K562 (cell line): Measurements from ENCODE around the gene LRCH1. TPM values are rescaled to one million over a fixed set of nuclear protein-coding genes. Genes with fewer than 3 reads are reported as not detected.

Experiments
- ATAC-seq: fragments of 200-7000 bp; cut with Tn5 transposase; 3 replicates; pipeline ENCODE4 v1.9.1; 2020; ENCODE audit warnings: moderate library complexity
- BruUV-seq: library from RNA; stranded (reverse); fragments of 400-500 nt; replicated peaks from 2 replicates; lab custom pipeline; 2021; lab: Mats Ljungman, UMichigan
- CTCF ChIA-PET: fragments of 300-600 bp; formaldehyde crosslinking; extraction: SDS; loops from one replicate; lab custom pipeline; 2021; ENCODE audit warnings: low intra/inter-chr PET ratio; lab: Yijun Ruan, JAX
- POLR2A ChIA-PET: fragments of 300-600, 350-650 bp; sonication (Branson Sonifier 250); formaldehyde crosslinking; extraction: SDS; loops from one replicate; lab custom pipeline; 2021; ENCODE audit warnings: antibody characterized with exemption, inconsistent platforms; lab: Yijun Ruan, JAX
- DNase-seq, 4 experiments: peaks; one replicate each; pipeline versions ENCODE4 v3.0.0 to v3.0.0-alpha.2; 2011 to 2018; ENCODE audit warnings: low spot score in 3 of 4, mixed read lengths in 3 of 4; ENCODE audit errors: extremely low read depth in 1 of 4
- FAIRE-seq: peaks from 2 replicates; lab custom pipeline; 2011; peaks lifted over from hg19 to GRCh38; lab: Jason Lieb, UNC
- H2AFZ ChIP-seq: 2 replicates; pipeline ENCODE4 v1.6.0; 2011; ENCODE audit warnings: low read depth, low read length, control low read depth, inconsistent platforms
- H3K27ac ChIP-seq: fragments of 200-600 bp; 3 replicates; pipeline ENCODE4 v1.8.0; 2011; ENCODE audit warnings: low read depth, mild to moderate bottlenecking, control low read depth, inconsistent platforms, low read length, moderate library complexity, mixed read lengths; ENCODE audit errors: extremely low read depth
- H3K27me3 ChIP-seq, 2 experiments: fragments of 300-600 bp in 1 of 2; 2 replicates in 1 of 2; 3 replicates in 1 of 2; pipeline versions ENCODE4 v1.6.0 to v1.8.0; 2011; ENCODE audit warnings: inconsistent platforms in 2 of 2, low read length in 2 of 2, mild to moderate bottlenecking in 1 of 2, mixed read lengths in 1 of 2, moderate library complexity in 1 of 2; ENCODE audit not compliant: control insufficient read depth in 2 of 2, insufficient read depth in 2 of 2
- H3K36me3 ChIP-seq: fragments of 300-600 bp; 3 replicates; pipeline ENCODE4 v1.8.0; 2011; ENCODE audit warnings: mild to moderate bottlenecking, low read length, inconsistent platforms; ENCODE audit not compliant: control insufficient read depth, insufficient read depth
- H3K4me1 ChIP-seq, 2 experiments: fragments of 200-600 bp in 1 of 2; replicated peaks in 1 of 2; 2 replicates in 1 of 2; 3 replicates in 1 of 2; pipeline versions ENCODE4 v1.5.1 to v1.8.0; 2011; ENCODE audit warnings: inconsistent platforms in 2 of 2, low read length in 2 of 2, mild to moderate bottlenecking in 1 of 2, mixed read lengths in 1 of 2, moderate library complexity in 1 of 2; ENCODE audit not compliant: control insufficient read depth in 2 of 2, insufficient read depth in 2 of 2
- H3K4me2 ChIP-seq: 2 replicates; pipeline ENCODE4 v1.6.1; 2011; ENCODE audit warnings: low read length, control low read depth, inconsistent platforms, mixed read lengths; ENCODE audit not compliant: insufficient read depth
- H3K4me3 ChIP-seq: fragments of 200-600 bp; sonication (generic), shearing (Covaris generic); 2 replicates; pipeline ENCODE4 v1.5.1; 2016; ENCODE audit warnings: control low read depth, inconsistent platforms
- H3K79me2 ChIP-seq: fragments of 200-600 bp; 3 replicates; pipeline ENCODE4 v1.8.0; 2011; ENCODE audit warnings: low read length, inconsistent platforms; ENCODE audit not compliant: control insufficient read depth, insufficient read depth
- H3K9ac ChIP-seq, 2 experiments: 2 replicates each; pipeline versions ENCODE4 v1.6.0 to v1.6.1; 2011; ENCODE audit warnings: low read depth in 2 of 2, low read length in 2 of 2, control low read depth in 1 of 2, inconsistent platforms in 1 of 2, mild to moderate bottlenecking in 1 of 2, mixed read lengths in 1 of 2; ENCODE audit not compliant: insufficient read depth in 1 of 2
- H3K9me1 ChIP-seq: one replicate; pipeline ENCODE4 v1.6.0; 2011; ENCODE audit warnings: inconsistent platforms, mild to moderate bottlenecking, low read length, moderate library complexity; ENCODE audit not compliant: control insufficient read depth, insufficient read depth
- H3K9me3 ChIP-seq: replicated peaks from 2 replicates; pipeline ENCODE4 v1.5.1; 2011; ENCODE audit warnings: low read depth, low read length, inconsistent platforms; ENCODE audit not compliant: control insufficient read depth, insufficient read depth
- H4K20me1 ChIP-seq: replicated peaks from 2 replicates; pipeline ENCODE4 v1.6.1; 2011; ENCODE audit warnings: low read length, inconsistent platforms, mixed read lengths; ENCODE audit not compliant: control insufficient read depth, insufficient read depth
- CBFB ChIP-seq: sonication (generic); formaldehyde crosslinking; IDR thresholded peaks from 2 replicates; pipeline ENCODE4 v1.4.0; 2020; ENCODE audit warnings: mild to moderate bottlenecking, missing genetic modification reagents
- DNMT1 ChIP-seq: fragments of 450-650 bp; IDR thresholded peaks from 2 replicates; pipeline ENCODE4 v1.6.1; 2016; ENCODE audit warnings: antibody characterized with exemption, mild to moderate bottlenecking
- E2F8 ChIP-seq: fragments of 450-650 bp; IDR thresholded peaks from 2 replicates; pipeline ENCODE4 v1.7.1; 2018; ENCODE audit warnings: mild to moderate bottlenecking, low read depth; ENCODE audit not compliant: partially characterized antibody
- FIP1L1 ChIP-seq: fragments of 200-400 bp; formaldehyde crosslinking; IDR thresholded peaks from 2 replicates; pipeline ENCODE4 v1.6.1; 2018; ENCODE audit warnings: mild to moderate bottlenecking, low read depth, low read length; ENCODE audit not compliant: poor library complexity, severe bottlenecking
- GATA2 ChIP-seq: sonication (generic); formaldehyde crosslinking; IDR thresholded peaks from 2 replicates; pipeline ENCODE4 v1.4.0; 2020; ENCODE audit warnings: mild to moderate bottlenecking, missing genetic modification reagents
- MCM2 ChIP-seq: fragments of 450-650 bp; IDR thresholded peaks from 2 replicates; pipeline ENCODE4 v1.6.1; 2017; ENCODE audit warnings: low read depth, mild to moderate bottlenecking
- NCOA2 ChIP-seq, 2 experiments: fragments of 450-650 bp; IDR thresholded peaks; 2 replicates each; pipeline ENCODE4 v1.6.1; 2018; ENCODE audit warnings: mild to moderate bottlenecking in 2 of 2, moderate library complexity in 1 of 2; ENCODE audit not compliant: partially characterized antibody in 2 of 2
- PHB2 ChIP-seq: fragments of 450-650 bp; IDR thresholded peaks from 2 replicates; pipeline ENCODE4 v1.6.1; 2017; ENCODE audit warnings: low read depth
- POLR2AphosphoS2 ChIP-seq: IDR thresholded peaks from 2 replicates; pipeline ENCODE4 v1.6.1; 2012; ENCODE audit warnings: low read length, improper control_type of control experiment
- POLR3A ChIP-seq: IDR thresholded peaks from 2 replicates; pipeline ENCODE4 v1.6.1; 2011; ENCODE audit warnings: borderline replicate concordance, mild to moderate bottlenecking, moderate library complexity; ENCODE audit not compliant: insufficient read length, insufficient read depth; ENCODE audit errors: extremely low read depth
- RCOR1 ChIP-seq, 2 experiments: IDR thresholded peaks; 2 replicates each; pipeline ENCODE4 v1.6.1; 2012; ENCODE audit warnings: low read depth in 2 of 2, low read length in 2 of 2, borderline replicate concordance in 1 of 2, improper control_type of control experiment in 1 of 2
- SIN3B ChIP-seq: fragments of 450-650 bp; IDR thresholded peaks from 2 replicates; pipeline ENCODE4 v1.6.1; 2017; ENCODE audit warnings: low read depth, mild to moderate bottlenecking, moderate library complexity
- STAG1 ChIP-seq: sonication (generic); formaldehyde crosslinking; IDR thresholded peaks from 2 replicates; pipeline ENCODE4 v1.5.0; 2020; ENCODE audit warnings: missing genetic modification reagents, borderline replicate concordance
- ZNF146 ChIP-seq: IDR thresholded peaks from one replicate; pipeline ENCODE4 v1.6.1; 2018; ENCODE audit warnings: missing compliant biosample characterization; ENCODE audit not compliant: unreplicated experiment
- ZNF444 ChIP-seq: fragments of 250-450 bp; sonication (Bioruptor Pico); IDR thresholded peaks from 2 replicates; pipeline ENCODE4 v1.4.0; 2020; ENCODE audit warnings: mild to moderate bottlenecking, moderate library complexity
- ZNF445 ChIP-seq: fragments of 250-450 bp; sonication (Bioruptor Pico); IDR thresholded peaks from 2 replicates; pipeline ENCODE4 v1.4.0; 2020; ENCODE audit warnings: low read depth, mild to moderate bottlenecking, moderate library complexity
- WGBS: fragments of 100-300 bp; shearing (Covaris generic); methylation state at CpG from one replicate; pipeline ENCODE4 v1.1.6; 2016; ENCODE audit warnings: low coverage, mixed read lengths; ENCODE audit not compliant: insufficient coverage; ENCODE audit errors: missing lambda C conversion rate; 5-methylcytosine and 5-hydroxymethylcytosine counted together
- in situ Hi-C: fragments of 300-500 bp; cut with MboI; formaldehyde crosslinking; loops from 4 replicates; pipeline ENCODE4 v1.15.0; 2018; ENCODE audit warnings: inconsistent platforms, mixed read lengths
- intact Hi-C: fragments of 100-400 bp; cut with micrococcal nuclease; formaldehyde crosslinking; loops from 2 replicates; pipeline ENCODE4 v1.14.2; 2022
- polyA plus RNA-seq, 8 experiments: library from polyadenylated mRNA; depleted of rRNA in 4 of 8; stranded (reverse) in 5 of 8; unstranded in 3 of 8; fragments of >200 nt; fragmentation: Nextera tagmentation in 2 of 8; fragmentation: Illumina TruSeq in 1 of 8; extraction: Ambion mirVana in 2 of 8; extraction: Trizol in 1 of 8; gene quantifications; 2 replicates each; pipeline versions ENCODE4 v1.2.1 to v1.2.3, GENCODE V29; 2011 to 2014; ENCODE audit warnings: inconsistent platforms in 1 of 8, missing spikeins in 1 of 8
- total RNA-seq, 7 experiments: library from RNA; depleted of rRNA in 6 of 7; stranded (reverse); fragments of >200 nt in 6 of 7; fragmentation: Illumina TruSeq in 2 of 7; extraction: Trizol in 2 of 7; gene quantifications; 2 replicates each; pipeline versions ENCODE4 v1.2.1 to v1.2.3, GENCODE V29; 2011 to 2021; ENCODE audit warnings: low replicate concordance in 1 of 7

Gene LRCH1
- total and polyA plus RNA-seq, 9 of the 15 experiments (the other 6 are each of a cell fraction or from before 2014, with no cell fraction given) = 1.1 to 6.8 (median 3.7) TPM

- Histone ChIP-seq H3K9me1 (no peaks in the 10 kb centered on the region), H3K79me2 (peaks cover 26% of the 10 kb centered on the region; the same call in 2 of the 3 replicates), H3K36me3 (no peaks in the 10 kb centered on the region), H2AFZ (no peak overlapping the region), H4K20me1 (peaks cover 20% of the 10 kb centered on the region; the same call in 1 of the 2 replicates), H3K9me3 (no peaks in the 10 kb centered on the region), H3K9ac (no peak overlapping the region), H3K4me1 (no peaks in the 10 kb centered on the region), H3K27ac (no peak overlapping the region), H3K27me3 (no peaks in the 10 kb centered on the region), H3K4me3 (no peak overlapping the region), H3K4me2 (no peak overlapping the region)
- ChIA-PET POLR2A (no interaction called here), CTCF (no interaction called here)
- ATAC-seq (no peak), FAIRE-seq (no peak), DNase-seq (no peak)
- TF ChIP-seq NCOA2 (IDR thresholded peaks at IDR 0.05; ENCODE audit: partially characterized antibody in 2 of 2) (no peak), MCM2 (no peak), POLR2AphosphoS2 (no peak), SIN3B (no peak), STAG1 (CRISPR knock-in tag) (no peak), GATA2 (no peak), RCOR1 (IDR thresholded peaks at IDR 0.05; ENCODE audit: borderline replicate concordance in 1 of 2, low read depth in 2 of 2, low read length in 2 of 2) (no peak), DNMT1 (no peak), ZNF444 (CRISPR knock-in tag) (no peak), POLR3A (no peak), FIP1L1 (no peak), E2F8 (no peak), ZNF445 (CRISPR knock-in tag) (no peak), PHB2 (no peak), CBFB (CRISPR knock-in tag) (no peak), ZNF146 (no peak)
- no TSS peak for BruUV-seq
- in situ Hi-C loops (no loop called here), intact Hi-C loops (no loop called here)
- WGBS = 59% methylated on average over 4 of the region's 7 CpGs
These were observed 19.1 kb downstream of the LRCH1 start for GRCh38 chr13:46571909-46572595.
